ENCODE results near the gene SOX12. TPM values are rescaled to one million over a fixed set of nuclear protein-coding genes. Genes with fewer than 3 reads are reported as not detected.

Gene SOX12
- total RNA-seq, 1 donor from 2014 or later, result 10.2 TPM

DNA sequence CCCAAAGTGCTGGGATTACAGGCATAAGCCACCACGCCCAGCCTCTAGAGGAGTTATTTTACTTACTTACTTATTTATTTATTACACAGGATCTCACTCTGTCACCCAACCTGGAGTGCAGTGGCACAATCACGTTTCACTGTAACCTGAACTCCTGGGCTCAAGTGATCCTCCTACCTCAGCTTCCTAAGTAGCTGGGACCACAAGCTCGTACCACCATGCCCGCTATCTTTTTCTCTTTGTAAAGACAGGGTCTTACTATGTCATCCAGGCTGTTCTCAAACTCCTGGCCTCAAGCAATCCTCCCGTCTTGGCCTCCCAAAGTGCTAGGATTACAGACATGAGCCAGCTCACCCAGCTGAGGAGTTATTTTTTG lies 53.6 kb downstream of the SOX12 start:
- Histone ChIP-seq H3K27me3 (ENCODE audit: control insufficient read depth, insufficient read depth, low read length) (no peaks in the 10 kb centered on the region), H3K36me3 (ENCODE audit: control insufficient read depth, insufficient read depth, low read length) (no peaks in the 10 kb centered on the region), H3K4me3 (ENCODE audit: low read depth, low read length) (no peak overlapping the region)
- no peak for DNase-seq (ENCODE audit: low read depth)
- TF ChIP-seq, protein P1, sequence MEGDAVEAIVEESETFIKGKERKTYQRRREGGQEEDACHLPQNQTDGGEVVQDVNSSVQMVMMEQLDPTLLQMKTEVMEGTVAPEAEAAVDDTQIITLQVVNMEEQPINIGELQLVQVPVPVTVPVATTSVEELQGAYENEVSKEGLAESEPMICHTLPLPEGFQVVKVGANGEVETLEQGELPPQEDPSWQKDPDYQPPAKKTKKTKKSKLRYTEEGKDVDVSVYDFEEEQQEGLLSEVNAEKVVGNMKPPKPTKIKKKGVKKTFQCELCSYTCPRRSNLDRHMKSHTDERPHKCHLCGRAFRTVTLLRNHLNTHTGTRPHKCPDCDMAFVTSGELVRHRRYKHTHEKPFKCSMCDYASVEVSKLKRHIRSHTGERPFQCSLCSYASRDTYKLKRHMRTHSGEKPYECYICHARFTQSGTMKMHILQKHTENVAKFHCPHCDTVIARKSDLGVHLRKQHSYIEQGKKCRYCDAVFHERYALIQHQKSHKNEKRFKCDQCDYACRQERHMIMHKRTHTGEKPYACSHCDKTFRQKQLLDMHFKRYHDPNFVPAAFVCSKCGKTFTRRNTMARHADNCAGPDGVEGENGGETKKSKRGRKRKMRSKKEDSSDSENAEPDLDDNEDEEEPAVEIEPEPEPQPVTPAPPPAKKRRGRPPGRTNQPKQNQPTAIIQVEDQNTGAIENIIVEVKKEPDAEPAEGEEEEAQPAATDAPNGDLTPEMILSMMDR (IDR thresholded peaks at IDR 0.05; ENCODE audit: insufficient read depth, low read length, poor library complexity, severe bottlenecking), result no peak

Other genes starting within 250 kb of the SOX12 start
- gene DEFB125, start 237.9 kb upstream of the SOX12 start, total RNA-seq, result not detected in 2 replicates
- not detected in 2 replicates for gene DEFB126, start 183.0 kb upstream of the SOX12 start, total RNA-seq
- gene DEFB127, start 168.1 kb upstream of the SOX12 start, total RNA-seq, result not detected in 2 replicates
- gene DEFB128, start 135.8 kb upstream of the SOX12 start, total RNA-seq, result not detected in 2 replicates
- gene DEFB129, start 98.3 kb upstream of the SOX12 start, total RNA-seq, result not detected in 2 replicates
- not detected in 2 replicates for gene DEFB132, start 67.8 kb upstream of the SOX12 start, total RNA-seq
- 8.0 and 8.1 TPM in 2 replicates for gene C20orf96, start 34.8 kb upstream of the SOX12 start, total RNA-seq
- 16.1 and 23.3 TPM in 2 replicates for gene ZCCHC3, start 28.0 kb upstream of the SOX12 start, total RNA-seq
- gene NRSN2, start 21.6 kb downstream of the SOX12 start, total RNA-seq, result 36.9 and 37.5 TPM in 2 replicates
- gene TRIB3, start 55.2 kb downstream of the SOX12 start, total RNA-seq, result 409 and 519 TPM in 2 replicates
- gene RBCK1, start 82.7 kb downstream of the SOX12 start, total RNA-seq, result 292 and 371 TPM in 2 replicates
- 38.5 and 40.7 TPM in 2 replicates for gene TBC1D20, start 137.0 kb downstream of the SOX12 start, total RNA-seq
- gene CSNK2A1, start 218.2 kb downstream of the SOX12 start, total RNA-seq, result 199 and 228 TPM in 2 replicates

Measured in kidney epithelial cell (primary cell).